Nephron progenitor cell (in vitro differentiated cells): ENCODE data around the gene TP53TG5.
A peak's percentile ranks its signal among the peaks of the same experiment; 100 is the strongest.

Experiments used
- DNase-seq: peaks from one replicate; pipeline ENCODE4 v3.0.0; 2021
- H3K27ac Mint-ChIP-seq: 2 replicates; pipeline ENCODE4 v1.8.0; 2021; ENCODE audit warnings: mild to moderate bottlenecking, moderate library complexity, mixed read lengths
- H3K27me3 Mint-ChIP-seq: 2 replicates; pipeline ENCODE4 v1.8.0; 2021; ENCODE audit warnings: mild to moderate bottlenecking, low read depth, mixed read lengths; ENCODE audit not compliant: poor library complexity
- H3K36me3 Mint-ChIP-seq: 2 replicates; pipeline ENCODE4 v1.8.0; 2021; ENCODE audit warnings: low read depth, mixed read lengths
- H3K4me1 Mint-ChIP-seq: 2 replicates; pipeline ENCODE4 v1.8.0; 2021; ENCODE audit warnings: mixed read lengths
- H3K4me3 Mint-ChIP-seq: 2 replicates; pipeline ENCODE4 v1.8.0; 2021; ENCODE audit warnings: mild to moderate bottlenecking, moderate library complexity, mixed read lengths
- H3K9me3 Mint-ChIP-seq: 2 replicates; pipeline ENCODE4 v1.8.0; 2021; ENCODE audit warnings: mild to moderate bottlenecking, moderate library complexity, mixed read lengths
- TF ChIP-seq, protein P1 (sequence below): fragments of 200-600 bp; sonication (generic); IDR thresholded peaks from 2 replicates; pipeline ENCODE4 v1.5.0; 2021; ENCODE audit warnings: antibody characterized with exemption

TP53TG5 gene

DNA sequence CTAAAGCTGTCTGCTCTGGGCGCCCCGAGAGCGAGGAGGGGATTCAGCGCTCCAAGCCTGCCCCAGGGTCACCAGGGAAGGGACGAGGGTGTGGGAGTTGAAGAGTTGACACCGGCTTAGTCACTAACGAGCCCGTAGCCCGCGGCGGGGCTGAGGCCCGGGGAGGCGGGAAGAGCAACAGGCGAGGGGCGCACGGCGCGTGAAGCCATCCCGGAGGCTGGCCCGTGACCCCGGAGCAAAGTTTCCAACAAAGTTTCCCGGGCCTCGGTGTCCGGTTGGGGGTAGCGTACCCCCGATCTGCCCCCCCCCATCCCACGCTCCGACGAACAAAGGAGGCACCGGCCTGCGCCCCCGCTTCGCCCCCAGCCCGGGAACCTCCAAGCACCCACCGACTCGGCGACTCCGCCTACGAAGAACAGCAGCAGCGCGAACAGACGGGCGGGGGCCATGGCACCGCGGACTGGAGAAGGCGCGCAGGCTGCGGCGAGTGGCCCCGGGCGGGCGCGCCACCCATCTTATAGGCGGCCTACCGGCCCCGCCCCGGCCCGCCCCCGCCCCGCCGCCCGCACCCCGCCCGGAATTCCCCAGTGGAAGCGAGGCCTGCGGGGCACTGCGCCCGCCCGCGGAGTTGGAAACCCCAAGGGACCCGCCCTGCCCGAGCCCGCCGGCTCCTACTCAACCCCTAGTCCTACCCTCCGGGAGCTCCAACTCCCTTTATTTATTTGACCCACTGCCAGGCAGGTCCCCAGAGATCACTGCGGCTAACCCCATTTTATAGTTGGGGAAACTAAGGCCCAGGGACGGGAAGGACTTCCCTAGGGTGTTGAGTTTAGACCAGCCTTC, 30.0 kb downstream of the TP53TG5 start, which contains the start of gene SDC4:
TSS of gene SDC4 (minus strand) at position 489 of the 843 bp plus-strand sequence. CDS start at position 449, 40 bp downstream.
- no peaks in the 10 kb centered on the region for H3K9me3 Mint-ChIP-seq
- TF ChIP-seq, protein P1, sequence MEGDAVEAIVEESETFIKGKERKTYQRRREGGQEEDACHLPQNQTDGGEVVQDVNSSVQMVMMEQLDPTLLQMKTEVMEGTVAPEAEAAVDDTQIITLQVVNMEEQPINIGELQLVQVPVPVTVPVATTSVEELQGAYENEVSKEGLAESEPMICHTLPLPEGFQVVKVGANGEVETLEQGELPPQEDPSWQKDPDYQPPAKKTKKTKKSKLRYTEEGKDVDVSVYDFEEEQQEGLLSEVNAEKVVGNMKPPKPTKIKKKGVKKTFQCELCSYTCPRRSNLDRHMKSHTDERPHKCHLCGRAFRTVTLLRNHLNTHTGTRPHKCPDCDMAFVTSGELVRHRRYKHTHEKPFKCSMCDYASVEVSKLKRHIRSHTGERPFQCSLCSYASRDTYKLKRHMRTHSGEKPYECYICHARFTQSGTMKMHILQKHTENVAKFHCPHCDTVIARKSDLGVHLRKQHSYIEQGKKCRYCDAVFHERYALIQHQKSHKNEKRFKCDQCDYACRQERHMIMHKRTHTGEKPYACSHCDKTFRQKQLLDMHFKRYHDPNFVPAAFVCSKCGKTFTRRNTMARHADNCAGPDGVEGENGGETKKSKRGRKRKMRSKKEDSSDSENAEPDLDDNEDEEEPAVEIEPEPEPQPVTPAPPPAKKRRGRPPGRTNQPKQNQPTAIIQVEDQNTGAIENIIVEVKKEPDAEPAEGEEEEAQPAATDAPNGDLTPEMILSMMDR, result no peak
- peak; percentile 71 for DNase-seq
- no peaks in the 10 kb centered on the region for H3K36me3 Mint-ChIP-seq
- peak within 1 kb of the TSS; percentile 92 for H3K4me3 Mint-ChIP-seq
- peaks cover 47% of the 10 kb centered on the region for H3K4me1 Mint-ChIP-seq
- H3K27ac Mint-ChIP-seq, result peak within 1 kb of the TSS; percentile 85
- H3K27me3 Mint-ChIP-seq, result peaks cover 3% of the 10 kb centered on the region

DNA sequence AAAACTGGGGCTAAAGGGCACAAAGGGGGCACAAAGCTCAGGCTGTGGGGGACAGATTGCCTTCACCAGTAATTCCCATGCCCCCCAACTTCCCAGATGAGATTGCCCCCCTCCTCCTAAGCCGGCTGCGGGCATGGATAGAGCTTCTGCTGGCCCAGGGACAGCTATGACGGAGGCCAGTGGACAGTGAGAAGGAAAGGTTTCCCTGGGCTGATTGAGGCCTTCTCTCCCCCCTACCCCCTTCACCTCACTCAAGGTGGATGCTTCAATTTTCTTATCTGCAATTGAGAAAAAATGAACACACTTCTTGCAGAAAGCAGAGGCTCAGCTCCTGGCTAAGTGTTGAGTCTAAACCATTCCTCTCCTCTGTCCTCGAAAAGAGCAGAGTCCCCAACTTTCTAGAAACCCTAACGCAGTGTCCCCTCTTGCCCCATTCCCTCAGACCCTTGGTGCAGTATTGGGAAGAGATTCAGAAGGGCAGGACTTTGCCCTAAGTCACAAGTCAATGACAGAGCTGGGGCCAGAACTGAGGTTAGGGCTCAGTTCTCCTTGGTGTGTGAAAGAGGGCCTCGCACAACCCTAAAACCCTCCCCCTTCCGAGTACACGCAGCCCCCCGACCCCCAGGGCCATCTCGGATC, 30.7 kb downstream of the TP53TG5 start:
- TF ChIP-seq, protein P1, result no peak
- Mint-ChIP-seq H3K4me1 (peaks cover 54% of the 10 kb centered on the region), H3K36me3 (no peaks in the 10 kb centered on the region), H3K27me3 (peaks cover 3% of the 10 kb centered on the region), H3K27ac (peak overlapping the region; percentile 85), H3K9me3 (no peaks in the 10 kb centered on the region), H3K4me3 (peak overlapping the region; percentile 92)
- DNase-seq, result no peak

DNA sequence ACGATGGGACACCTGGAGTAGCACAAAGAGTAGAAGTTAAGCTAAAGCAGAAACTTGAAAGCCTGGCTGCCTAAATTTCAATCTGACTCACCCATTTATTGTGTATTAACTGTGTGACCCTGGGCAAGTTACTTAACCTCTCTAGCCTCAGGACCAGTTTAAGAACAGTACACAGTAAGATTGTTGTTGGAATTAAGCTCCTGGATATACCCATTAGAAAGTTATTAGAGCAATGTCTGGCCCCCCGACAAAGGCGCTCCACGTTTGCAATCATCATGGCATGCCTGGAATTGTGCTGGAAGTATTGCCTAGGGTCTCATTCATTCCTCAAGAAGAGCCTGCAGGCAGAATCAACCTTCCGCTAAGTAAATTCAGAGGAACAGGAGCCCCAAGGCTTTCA, 31.3 kb downstream of the TP53TG5 start:
- H3K27ac Mint-ChIP-seq, result no peak overlapping the region
- H3K36me3 Mint-ChIP-seq, result no peaks in the 10 kb centered on the region
- H3K4me1 Mint-ChIP-seq, result peaks cover 60% of the 10 kb centered on the region
- H3K9me3 Mint-ChIP-seq, result no peaks in the 10 kb centered on the region
- peak overlapping the region; percentile 92 for H3K4me3 Mint-ChIP-seq
- no peak for DNase-seq
- H3K27me3 Mint-ChIP-seq, result peaks cover 3% of the 10 kb centered on the region
- TF ChIP-seq, protein P1, result no peak

DNA sequence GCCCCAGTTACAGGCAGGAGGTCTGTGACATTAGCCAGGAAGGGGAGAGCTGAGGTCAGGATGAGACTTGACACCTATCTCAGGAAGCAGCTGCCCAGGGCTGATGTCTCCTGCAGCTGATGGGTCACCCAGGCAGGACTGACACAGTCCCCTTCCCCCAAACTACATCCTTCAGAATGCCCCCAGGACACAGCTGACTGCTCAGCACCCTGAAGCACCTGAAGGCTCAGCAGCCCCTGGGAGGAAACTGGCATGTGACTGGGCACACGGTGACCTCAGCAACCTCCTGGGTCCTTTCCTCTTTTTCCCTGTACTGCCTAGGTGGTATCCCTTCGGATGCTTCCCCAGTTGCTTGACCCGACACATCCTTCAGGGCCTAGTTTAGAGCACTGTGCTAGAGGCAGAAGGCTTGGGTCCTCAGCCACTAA, 31.8 kb downstream of the TP53TG5 start:
- TF ChIP-seq, protein P1, result no peak
- H3K27me3 Mint-ChIP-seq, result peaks cover 3% of the 10 kb centered on the region
- H3K9me3 Mint-ChIP-seq, result no peaks in the 10 kb centered on the region
- H3K4me3 Mint-ChIP-seq, result peak overlapping the region; percentile 92
- H3K27ac Mint-ChIP-seq, result no peak overlapping the region
- H3K4me1 Mint-ChIP-seq, result peaks cover 65% of the 10 kb centered on the region
- no peaks in the 10 kb centered on the region for H3K36me3 Mint-ChIP-seq
- no peak for DNase-seq

DNA sequence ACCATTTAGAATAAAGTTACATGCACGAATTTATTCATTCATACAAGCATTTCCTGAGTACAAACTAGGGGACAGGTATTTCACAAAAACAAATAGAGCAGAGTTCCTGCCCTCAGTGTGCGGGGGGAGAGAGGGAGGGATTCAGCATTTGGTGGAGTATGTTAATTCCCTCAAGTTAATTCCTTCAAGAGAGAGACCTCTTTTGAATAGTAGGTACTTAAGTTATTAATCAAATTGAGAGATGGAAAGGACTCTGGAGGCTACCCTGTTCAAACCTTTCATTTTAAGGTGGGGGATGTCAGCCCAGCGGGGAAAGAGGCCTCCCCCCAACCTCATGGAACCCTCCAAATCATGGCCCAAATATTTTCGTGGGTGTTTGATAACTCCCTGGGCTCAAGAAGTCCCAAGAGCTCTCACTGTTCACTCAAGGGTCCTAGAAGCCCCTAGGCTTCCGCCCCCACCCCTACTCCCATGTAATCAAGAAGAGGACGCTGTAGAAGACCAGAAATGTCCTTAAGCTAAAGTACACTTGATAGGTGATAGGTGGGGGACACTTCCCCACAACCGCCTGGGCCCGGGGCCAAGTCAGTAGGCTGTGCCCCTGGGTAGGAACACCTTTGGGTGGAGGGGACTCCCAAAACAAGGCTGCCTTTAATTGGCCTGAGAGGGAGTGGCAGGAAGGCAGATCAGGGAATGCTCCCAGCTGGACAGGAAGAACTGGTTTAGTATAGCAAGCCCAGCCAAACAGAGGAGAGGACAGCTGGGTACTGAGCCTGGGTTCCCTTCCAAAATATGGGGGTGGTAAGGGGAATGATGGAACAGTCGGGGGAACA, 32.8 kb downstream of the TP53TG5 start:
- H3K27ac Mint-ChIP-seq, result no peak overlapping the region
- H3K27me3 Mint-ChIP-seq, result peaks cover 3% of the 10 kb centered on the region
- TF ChIP-seq, protein P1, result no peak
- H3K36me3 Mint-ChIP-seq, result peaks cover 2% of the 10 kb centered on the region
- no peak for DNase-seq
- peaks cover 75% of the 10 kb centered on the region for H3K4me1 Mint-ChIP-seq
- peak overlapping the region; percentile 66 for H3K4me3 Mint-ChIP-seq
- no peaks in the 10 kb centered on the region for H3K9me3 Mint-ChIP-seq
